CD4-positive, alpha-beta memory T cell (primary cell): ENCODE data around the gene SCGB1A1. TPM values are rescaled to one million over a fixed set of nuclear protein-coding genes. Genes with fewer than 3 reads are reported as not detected.

Experiments
- CTCF ChIA-PET: fragments of 350-600 bp; sonication (Branson Sonifier 250); formaldehyde crosslinking; loops from one replicate; lab custom pipeline; 2021; ENCODE audit warnings: inconsistent platforms; ENCODE audit not compliant: partially characterized antibody; lab: Charles Lee
- POLR2A ChIA-PET: fragments of 350-600 bp; sonication (Branson Sonifier 250); formaldehyde crosslinking; loops from one replicate; lab custom pipeline; 2021; ENCODE audit not compliant: partially characterized antibody; lab: Charles Lee
- DNase-seq, 5 donors: peaks; one replicate each; pipeline versions ENCODE4 v3.0.0 to v3.0.0-alpha.2; 2020 to 2022; ENCODE audit warnings: mixed read lengths in 1 of 5
- H3K27ac ChIP-seq: one replicate; pipeline ENCODE4 v1.7.0; 2013; ENCODE audit warnings: low read depth, low read length
- H3K27me3 ChIP-seq: 2 replicates; pipeline ENCODE4 v1.7.0; 2013; ENCODE audit warnings: mild to moderate bottlenecking, low read length, moderate library complexity; ENCODE audit not compliant: insufficient read depth
- H3K36me3 ChIP-seq: 2 replicates; pipeline ENCODE4 v1.7.0; 2013; ENCODE audit warnings: mild to moderate bottlenecking, low read length, moderate library complexity; ENCODE audit not compliant: insufficient read depth
- H3K4me1 ChIP-seq: 2 replicates; pipeline ENCODE4 v1.7.0; 2013; ENCODE audit warnings: mild to moderate bottlenecking, low read length, moderate library complexity; ENCODE audit not compliant: insufficient read depth
- H3K4me3 ChIP-seq, 2 donors: one replicate each; pipeline ENCODE4 v1.7.0; 2013; ENCODE audit warnings: low read length in 2 of 2, mild to moderate bottlenecking in 1 of 2
- H3K9me3 ChIP-seq, 2 donors: one replicate each; pipeline ENCODE4 v1.7.0; 2013; ENCODE audit warnings: low read length in 2 of 2, control low read depth in 1 of 2; ENCODE audit not compliant: control insufficient read depth in 1 of 2
- H3K27ac Mint-ChIP-seq, 7 donors: one replicate each; pipeline ENCODE4 v1.8.0; 2020 to 2021; ENCODE audit warnings: mixed read lengths in 7 of 7, mild to moderate bottlenecking in 6 of 7, inconsistent platforms in 3 of 7, moderate library complexity in 3 of 7
- H3K27me3 Mint-ChIP-seq, 2 donors: one replicate each; pipeline ENCODE4 v1.8.0; 2020 to 2021; ENCODE audit warnings: mixed read lengths in 2 of 2
- H3K36me3 Mint-ChIP-seq, 2 donors: one replicate each; pipeline ENCODE4 v1.8.0; 2020 to 2021; ENCODE audit warnings: mixed read lengths in 2 of 2, inconsistent platforms in 1 of 2, mild to moderate bottlenecking in 1 of 2
- H3K4me1 Mint-ChIP-seq, 4 donors: one replicate each; pipeline ENCODE4 v1.8.0; 2020 to 2021; ENCODE audit warnings: mixed read lengths in 4 of 4, mild to moderate bottlenecking in 1 of 4
- H3K4me3 Mint-ChIP-seq, 8 donors: one replicate each; pipeline ENCODE4 v1.8.0; 2020 to 2021; ENCODE audit warnings: mixed read lengths in 8 of 8, mild to moderate bottlenecking in 7 of 8, moderate library complexity in 6 of 8, inconsistent platforms in 3 of 8
- H3K9me3 Mint-ChIP-seq, 8 donors: one replicate each; pipeline ENCODE4 v1.8.0; 2020 to 2021; ENCODE audit warnings: mixed read lengths in 8 of 8, mild to moderate bottlenecking in 5 of 8, inconsistent platforms in 3 of 8, moderate library complexity in 1 of 8
- intact Hi-C: fragments of 100-400 bp; cut with micrococcal nuclease; formaldehyde crosslinking; loops from one replicate; pipeline ENCODE4 v1.15.1; 2023
- polyA plus RNA-seq, 2 donors: library from polyadenylated mRNA; unstranded; fragments of 300-500 nt; fragmentation: Illumina TruSeq; gene quantifications; one replicate each; pipeline ENCODE4 v1.2.3, GENCODE V29; 2021
- total RNA-seq, 2 experiments: library from RNA; stranded (reverse); gene quantifications; one replicate each; pipeline ENCODE4 v1.2.3, GENCODE V29; 2021

The SCGB1A1 gene
- total and polyA plus RNA-seq, 4 experiments from 2014 or later, result not detected

DNA sequence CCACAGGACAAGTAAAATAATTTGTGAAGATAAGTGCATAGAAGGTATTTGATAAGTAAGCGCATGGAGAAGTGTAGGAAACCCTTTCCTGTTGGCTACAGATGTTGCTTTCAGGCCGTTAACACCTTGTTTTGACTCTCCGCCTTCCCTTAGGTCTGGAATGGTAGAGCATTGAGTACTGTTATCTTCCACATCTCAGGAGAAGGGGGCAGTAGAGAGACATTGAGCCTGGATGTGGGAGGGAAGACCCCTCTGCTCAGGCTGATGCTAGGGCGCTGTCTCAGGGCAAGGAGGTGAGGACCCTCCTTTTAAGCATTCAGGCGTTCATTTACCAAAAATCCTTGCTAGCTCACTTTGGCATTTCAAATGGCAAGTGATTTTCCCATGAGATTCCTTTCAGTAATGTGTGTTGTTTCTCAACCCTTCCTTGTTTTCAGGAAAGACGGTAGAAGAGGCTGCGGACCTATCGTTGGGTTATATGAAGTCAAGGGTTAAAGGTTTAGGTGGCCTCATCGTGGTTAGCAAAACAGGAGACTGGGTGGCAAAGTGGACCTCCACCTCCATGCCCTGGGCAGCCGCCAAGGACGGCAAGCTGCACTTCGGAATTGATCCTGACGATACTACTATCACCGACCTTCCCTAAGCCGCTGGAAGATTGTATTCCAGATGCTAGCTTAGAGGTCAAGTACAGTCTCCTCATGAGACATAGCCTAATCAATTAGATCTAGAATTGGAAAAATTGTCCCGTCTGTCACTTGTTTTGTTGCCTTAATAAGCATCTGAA is 27.0 kb upstream of the SCGB1A1 start:
- Histone ChIP-seq H3K4me3 (no peak overlapping the region), H3K27ac (no peak overlapping the region), H3K36me3 (no peaks in the 10 kb centered on the region), H3K9me3 (no peaks in the 10 kb centered on the region), H3K4me1 (peaks cover 15% of the 10 kb centered on the region), H3K27me3 (no peaks in the 10 kb centered on the region)
- peaks cover 5 to 15% (median 8%) of the 10 kb centered on the region in 4 donors for H3K4me1 Mint-ChIP-seq
- no peaks in the 10 kb centered on the region for H3K36me3 Mint-ChIP-seq
- no peaks in the 10 kb centered on the region for H3K9me3 Mint-ChIP-seq
- POLR2A ChIA-PET, result no interaction called here
- H3K27ac Mint-ChIP-seq, result peak overlapping the region in 1 of 7 donors; percentile 44
- H3K4me3 Mint-ChIP-seq, result no peak overlapping the region
- DNase-seq, result no peak
- intact Hi-C loops, result loop anchor here (10.0 kb wide), 1 partner anchor 493 kb away; the partner anchor contains the start of gene SLC3A2
- no peaks in the 10 kb centered on the region for H3K27me3 Mint-ChIP-seq
- CTCF ChIA-PET, result interaction anchor here (0.6 to 7.8 kb wide), 6 partner anchors 10 to 1943 kb away, joined by 3 to 91 read pairs (median 6); no protein-coding TSS in a partner anchor

- Mint-ChIP-seq H3K4me1 (peaks cover 5 to 12% (median 7%) of the 10 kb centered on the region in 4 donors), H3K36me3 (no peaks in the 10 kb centered on the region), H3K27me3 (no peaks in the 10 kb centered on the region), H3K27ac (peak overlapping the region in 3 of 7 donors; percentile 37 to 57 (median 48)), H3K9me3 (no peaks in the 10 kb centered on the region), H3K4me3 (no peak overlapping the region)
- H3K36me3 ChIP-seq, result no peaks in the 10 kb centered on the region
- H3K27ac ChIP-seq, result no peak overlapping the region
- H3K4me1 ChIP-seq, result peaks cover 14% of the 10 kb centered on the region
- intact Hi-C loops, result loop anchor here (10.0 kb wide), 1 partner anchor 492 kb away; the partner anchor contains the start of gene SLC3A2
- H3K27me3 ChIP-seq, result no peaks in the 10 kb centered on the region
- ChIA-PET CTCF (interaction anchor here (0.6 to 7.8 kb wide), 13 partner anchors 8 to 1942 kb away, joined by 3 to 91 read pairs (median 4); partner anchors contain the start of gene CSKMT), POLR2A (interaction anchor here (1.0 to 1.4 kb wide), 3 partner anchors 153 to 279 kb away, joined by 3 to 4 read pairs (median 3); partner anchors contain the start of genes INTS5, LBHD1 and UQCC3)
- DNase-seq, result no peak
- H3K9me3 ChIP-seq, result no peaks in the 10 kb centered on the region
- H3K4me3 ChIP-seq, result no peak overlapping the region
Observed at GRCh38 chr11:62392506-62392905, 26.3 kb upstream of the SCGB1A1 start.

DNA sequence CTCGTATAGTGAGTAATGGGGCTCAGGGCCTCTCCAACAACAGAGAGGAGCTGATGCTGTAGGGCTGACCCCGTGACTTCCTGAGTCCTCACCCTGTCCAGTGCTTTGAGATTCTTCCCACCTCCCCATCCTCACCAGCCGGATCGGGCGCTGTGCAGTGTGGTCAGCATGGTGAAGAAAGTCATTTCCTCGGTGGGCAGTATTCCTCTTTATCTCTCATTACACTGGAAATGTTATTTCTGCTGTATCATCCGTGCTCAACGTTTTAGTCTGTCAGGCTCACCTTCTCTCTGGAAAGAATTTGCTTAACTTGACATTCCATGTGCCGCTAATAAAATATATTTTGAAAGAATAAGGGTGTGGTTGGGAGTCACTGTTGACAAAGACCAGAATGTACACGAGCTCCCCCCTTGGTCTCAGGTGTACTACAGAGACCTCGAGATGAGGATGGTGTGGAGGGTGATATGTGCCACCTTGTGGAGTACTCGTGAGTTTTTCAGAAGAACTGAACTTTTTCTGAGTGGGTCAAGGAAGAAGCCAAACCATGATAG is 25.7 kb upstream of the SCGB1A1 start:
- Histone ChIP-seq H3K4me1 (peaks cover 14% of the 10 kb centered on the region), H3K27ac (no peak overlapping the region), H3K36me3 (no peaks in the 10 kb centered on the region), H3K4me3 (no peak overlapping the region), H3K27me3 (no peaks in the 10 kb centered on the region), H3K9me3 (no peaks in the 10 kb centered on the region)
- H3K4me3 Mint-ChIP-seq, result no peak overlapping the region
- H3K9me3 Mint-ChIP-seq, result no peaks in the 10 kb centered on the region
- H3K27ac Mint-ChIP-seq, result peak overlapping the region in 3 of 7 donors; percentile 14 to 55 (median 48)
- intact Hi-C loops, result loop anchor here (1.0 to 10.0 kb wide), 2 partner anchors 13 to 492 kb away; partner anchors contain the start of gene SLC3A2
- no peaks in the 10 kb centered on the region for H3K27me3 Mint-ChIP-seq
- peak in 2 of 5 donors; percentile 28 to 29 for DNase-seq
- ChIA-PET POLR2A (interaction anchor here (1.0 to 2.1 kb wide), 7 partner anchors 21 to 279 kb away, joined by 3 to 9 read pairs (median 3); partner anchors contain the start of genes INTS5, LBHD1, TUT1 and UQCC3), CTCF (interaction anchor here (1.1 to 7.8 kb wide), 13 partner anchors 9 to 273 kb away, joined by 3 to 91 read pairs (median 18); partner anchors contain the start of genes CSKMT and TUT1)
- H3K4me1 Mint-ChIP-seq, result peaks cover 3 to 8% (median 6%) of the 10 kb centered on the region in 4 donors
- H3K36me3 Mint-ChIP-seq, result no peaks in the 10 kb centered on the region

DNA sequence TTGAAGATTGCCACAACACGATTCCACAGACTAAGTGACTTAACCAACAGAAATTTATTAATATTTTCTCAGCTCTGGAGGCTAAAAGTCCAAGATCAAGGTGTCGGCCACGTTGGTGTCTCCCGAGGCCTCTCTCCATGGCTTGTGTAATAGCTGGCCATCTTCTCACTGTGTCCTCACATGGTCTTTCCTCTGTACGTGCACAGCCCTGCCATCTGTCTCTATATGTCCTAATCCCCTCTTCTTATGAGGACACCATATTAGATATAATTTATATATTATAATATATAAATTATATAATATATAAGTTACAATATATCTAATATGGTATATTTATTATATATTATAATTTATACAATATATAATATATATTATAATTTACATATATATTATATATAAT is 25.1 kb upstream of the SCGB1A1 start:
- Mint-ChIP-seq H3K4me3 (no peak overlapping the region), H3K9me3 (no peaks in the 10 kb centered on the region), H3K27me3 (no peaks in the 10 kb centered on the region), H3K36me3 (no peaks in the 10 kb centered on the region), H3K4me1 (peaks cover 3 to 10% (median 6%) of the 10 kb centered on the region in 4 donors), H3K27ac (peak overlapping the region in 1 of 7 donors; percentile 57)
- Histone ChIP-seq H3K27me3 (no peaks in the 10 kb centered on the region), H3K4me1 (peaks cover 14% of the 10 kb centered on the region), H3K27ac (no peak overlapping the region), H3K9me3 (no peaks in the 10 kb centered on the region), H3K36me3 (no peaks in the 10 kb centered on the region), H3K4me3 (no peak overlapping the region)
- intact Hi-C loops, result loop anchor here (1.0 to 10.0 kb wide), 4 partner anchors 13 to 491 kb away; partner anchors contain the start of gene SLC3A2
- ChIA-PET POLR2A (interaction anchor here (1.0 to 2.1 kb wide), 6 partner anchors 22 to 278 kb away, joined by 3 to 9 read pairs (median 4); partner anchors contain the start of genes LBHD1, TUT1 and UQCC3), CTCF (interaction anchor here (1.0 to 7.8 kb wide), 16 partner anchors 9 to 308 kb away, joined by 3 to 91 read pairs (median 16); partner anchors contain the start of gene TUT1)
- DNase-seq, result no peak

GRCh38 chr11:62394825-62395538 is 23.9 kb upstream of the SCGB1A1 start:
- intact Hi-C loops, result loop anchor here (1.0 to 10.0 kb wide), 4 partner anchors 147 to 490 kb away; partner anchors contain the start of gene SLC3A2

DNA sequence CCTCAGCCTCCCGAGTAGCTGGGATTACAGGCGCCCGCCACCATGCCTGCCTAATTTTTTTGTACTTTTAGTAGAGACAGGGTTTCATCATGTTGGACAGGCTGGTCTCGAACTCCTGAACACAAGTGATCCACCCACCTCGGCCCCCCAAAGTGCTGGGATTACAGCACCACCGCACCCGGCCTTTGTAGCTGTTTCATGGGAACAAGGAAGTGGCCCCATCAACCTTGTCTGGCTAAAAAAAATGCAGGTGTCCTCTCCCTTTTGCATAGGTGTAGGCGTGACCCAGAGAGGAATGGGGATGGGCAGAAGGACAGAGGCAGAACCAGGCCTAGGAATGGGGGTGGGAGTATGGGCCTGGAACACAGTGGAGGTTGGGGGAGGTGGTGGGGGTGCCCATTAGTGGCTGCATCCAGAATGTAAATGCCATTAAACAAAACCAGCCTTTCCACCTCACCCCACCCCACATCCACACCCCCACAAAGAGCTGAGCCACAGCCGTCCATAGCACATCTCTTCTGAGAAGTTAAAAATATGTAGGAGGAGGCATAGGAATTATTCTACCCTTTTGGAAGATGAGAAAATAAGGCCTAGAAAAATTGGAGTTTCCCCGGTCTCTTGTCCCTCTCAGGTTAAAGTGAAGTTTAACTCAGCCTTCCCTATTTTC is 22.8 kb upstream of the SCGB1A1 start:
- Histone ChIP-seq H3K4me1 (peaks cover 34% of the 10 kb centered on the region), H3K27ac (no peak overlapping the region), H3K36me3 (no peaks in the 10 kb centered on the region), H3K27me3 (no peaks in the 10 kb centered on the region), H3K9me3 (no peaks in the 10 kb centered on the region), H3K4me3 (no peak overlapping the region)
- H3K36me3 Mint-ChIP-seq, result no peaks in the 10 kb centered on the region
- intact Hi-C loops, result loop anchor here (1.0 to 10.0 kb wide), 2 partner anchors 298 to 489 kb away; partner anchors contain the start of gene SLC3A2
- ChIA-PET POLR2A (interaction anchor here (1.2 to 1.5 kb wide), 4 partner anchors 29 to 269 kb away, joined by 3 to 5 read pairs (median 3); partner anchors contain the start of genes C11orf98, CSKMT and TUT1), CTCF (interaction anchor here (0.6 to 7.8 kb wide), 22 partner anchors 6 to 298 kb away, joined by 3 to 91 read pairs (median 6); partner anchors contain the start of genes EEF1G and TUT1)
- H3K27me3 Mint-ChIP-seq, result no peaks in the 10 kb centered on the region
- H3K4me1 Mint-ChIP-seq, result peaks cover 9 to 12% (median 11%) of the 10 kb centered on the region in 4 donors
- DNase-seq, result no peak
- no peak overlapping the region for H3K4me3 Mint-ChIP-seq
- H3K27ac Mint-ChIP-seq, result no peak overlapping the region
- no peaks in the 10 kb centered on the region for H3K9me3 Mint-ChIP-seq

More at GRCh38 chr11:62394825-62395538, 23.9 kb upstream of the SCGB1A1 start:
- Mint-ChIP-seq H3K4me1 (peaks cover 8 to 12% (median 10%) of the 10 kb centered on the region in 4 donors), H3K27me3 (no peaks in the 10 kb centered on the region), H3K27ac (peak overlapping the region in 4 of 7 donors; percentile 58 to 68 (median 60)), H3K36me3 (no peaks in the 10 kb centered on the region), H3K9me3 (no peaks in the 10 kb centered on the region), H3K4me3 (no peak overlapping the region)
- Histone ChIP-seq H3K27ac (no peak overlapping the region), H3K36me3 (no peaks in the 10 kb centered on the region), H3K4me3 (no peak overlapping the region), H3K4me1 (peaks cover 24% of the 10 kb centered on the region), H3K27me3 (no peaks in the 10 kb centered on the region), H3K9me3 (no peaks in the 10 kb centered on the region)
- DNase-seq, result peak; percentile 56 to 63 (median 59)
- ChIA-PET CTCF (interaction anchor here (0.6 to 7.8 kb wide), 33 partner anchors 8 to 307 kb away, joined by 3 to 91 read pairs (median 4); partner anchors contain the start of genes ASRGL1, EEF1G and TUT1), POLR2A (interaction anchor here (1.2 to 2.1 kb wide), 6 partner anchors 29 to 446 kb away, joined by 3 to 9 read pairs (median 4); partner anchors contain the start of genes C11orf98, CSKMT and TUT1)
